Measurements from ENCODE around the gene SLC2A11.
"Not testable (repeated sequence)": the region's sequence is repeated elsewhere in the genome, so short reads cannot be mapped to it uniquely, and the experiment has no call there.

SLC2A11 gene

DNA sequence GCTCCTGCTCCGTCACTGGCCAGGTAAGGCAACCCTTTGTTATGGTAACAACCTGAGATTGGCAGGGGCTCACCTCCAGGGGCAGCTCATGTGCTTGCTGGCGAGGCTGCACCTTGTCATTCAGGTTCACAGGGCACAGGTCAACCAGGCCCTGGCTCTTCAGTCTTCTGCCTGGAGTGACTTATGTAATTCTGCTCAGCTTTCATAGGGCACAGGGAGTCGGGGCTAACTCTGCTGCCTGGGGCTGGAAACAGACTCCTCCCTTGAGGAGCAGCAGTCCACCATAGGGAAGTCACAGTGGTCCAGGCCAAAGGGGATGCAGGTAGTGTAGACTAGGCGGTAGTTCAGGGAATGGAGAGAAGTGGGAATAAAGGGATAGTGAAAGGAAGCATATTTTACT lies 35.0 kb downstream of the SLC2A11 start:
- DNase-seq, result no peak

DNA sequence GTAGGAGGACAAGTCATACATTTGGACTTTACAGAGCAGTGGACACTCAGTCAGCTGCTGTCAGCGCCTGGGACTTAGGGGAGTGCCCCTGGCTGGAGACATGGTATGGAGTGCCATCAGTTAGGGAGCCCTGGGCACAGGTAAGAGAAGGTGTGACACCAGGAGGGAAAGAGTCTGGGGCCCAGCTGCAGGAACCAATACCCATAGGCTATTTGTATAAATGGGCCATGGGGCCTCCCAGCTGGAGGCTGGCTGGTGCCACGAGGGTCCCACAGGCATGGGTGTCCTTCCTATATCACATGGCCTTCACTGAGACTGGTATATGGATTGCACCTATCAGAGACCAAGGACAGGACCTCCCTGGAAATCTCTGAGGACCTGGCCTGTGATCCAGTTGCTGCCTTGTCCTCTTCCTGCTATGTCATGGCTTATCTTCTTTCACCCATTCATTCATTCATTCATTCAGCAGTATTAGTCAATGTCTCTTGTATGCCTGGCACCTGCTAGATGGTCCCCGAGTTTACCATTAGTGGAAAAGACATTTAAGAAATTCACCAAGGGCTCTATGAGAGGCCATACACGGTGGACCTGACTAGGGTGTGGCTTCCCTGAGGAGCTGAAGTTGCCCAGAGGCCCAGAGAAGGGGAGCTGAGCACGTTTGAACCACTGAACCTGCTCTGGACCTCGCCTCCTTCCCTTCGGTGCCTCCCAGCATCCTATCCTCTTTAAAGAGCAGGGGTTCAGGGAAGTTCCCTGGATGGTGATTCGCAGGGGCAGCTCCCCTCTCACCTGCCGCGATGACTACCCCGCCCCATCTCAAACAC lies 35.7 kb downstream of the SLC2A11 start:
- no peak for DNase-seq

DNA sequence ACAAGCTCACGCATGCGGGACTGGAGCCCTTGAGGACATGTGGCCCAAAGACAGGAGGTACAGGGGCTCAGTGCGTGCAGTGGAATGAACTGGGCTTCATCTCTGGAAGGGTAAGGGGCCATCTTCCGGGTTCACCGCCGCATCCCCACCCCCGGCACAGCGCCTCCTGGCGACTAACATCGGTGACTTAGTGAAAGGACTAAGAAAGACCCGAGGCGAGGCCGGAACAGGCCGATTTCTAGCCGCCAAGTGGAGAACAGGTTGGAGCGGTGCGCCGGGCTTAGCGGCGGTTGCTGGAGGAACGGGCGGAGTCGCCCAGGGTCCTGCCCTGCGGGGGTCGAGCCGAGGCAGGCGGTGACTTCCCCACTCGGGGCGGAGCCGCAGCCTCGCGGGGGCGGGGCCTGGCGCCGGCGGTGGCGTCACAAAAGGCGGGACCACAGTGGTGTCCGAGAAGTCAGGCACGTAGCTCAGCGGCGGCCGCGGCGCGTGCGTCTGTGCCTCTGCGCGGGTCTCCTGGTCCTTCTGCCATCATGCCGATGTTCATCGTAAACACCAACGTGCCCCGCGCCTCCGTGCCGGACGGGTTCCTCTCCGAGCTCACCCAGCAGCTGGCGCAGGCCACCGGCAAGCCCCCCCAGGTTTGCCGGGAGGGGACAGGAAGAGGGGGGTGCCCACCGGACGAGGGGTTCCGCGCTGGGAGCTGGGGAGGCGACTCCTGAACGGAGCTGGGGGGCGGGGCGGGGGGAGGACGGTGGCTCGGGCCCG lies 36.5 kb downstream of the SLC2A11 start, which contains the start of gene MIF:
MIF (plus strand) TSS at position 439 of the 765 bp plus-strand sequence; CDS start at position 531, 92 bp downstream.
- DNase-seq, result peak; percentile 100

DNA sequence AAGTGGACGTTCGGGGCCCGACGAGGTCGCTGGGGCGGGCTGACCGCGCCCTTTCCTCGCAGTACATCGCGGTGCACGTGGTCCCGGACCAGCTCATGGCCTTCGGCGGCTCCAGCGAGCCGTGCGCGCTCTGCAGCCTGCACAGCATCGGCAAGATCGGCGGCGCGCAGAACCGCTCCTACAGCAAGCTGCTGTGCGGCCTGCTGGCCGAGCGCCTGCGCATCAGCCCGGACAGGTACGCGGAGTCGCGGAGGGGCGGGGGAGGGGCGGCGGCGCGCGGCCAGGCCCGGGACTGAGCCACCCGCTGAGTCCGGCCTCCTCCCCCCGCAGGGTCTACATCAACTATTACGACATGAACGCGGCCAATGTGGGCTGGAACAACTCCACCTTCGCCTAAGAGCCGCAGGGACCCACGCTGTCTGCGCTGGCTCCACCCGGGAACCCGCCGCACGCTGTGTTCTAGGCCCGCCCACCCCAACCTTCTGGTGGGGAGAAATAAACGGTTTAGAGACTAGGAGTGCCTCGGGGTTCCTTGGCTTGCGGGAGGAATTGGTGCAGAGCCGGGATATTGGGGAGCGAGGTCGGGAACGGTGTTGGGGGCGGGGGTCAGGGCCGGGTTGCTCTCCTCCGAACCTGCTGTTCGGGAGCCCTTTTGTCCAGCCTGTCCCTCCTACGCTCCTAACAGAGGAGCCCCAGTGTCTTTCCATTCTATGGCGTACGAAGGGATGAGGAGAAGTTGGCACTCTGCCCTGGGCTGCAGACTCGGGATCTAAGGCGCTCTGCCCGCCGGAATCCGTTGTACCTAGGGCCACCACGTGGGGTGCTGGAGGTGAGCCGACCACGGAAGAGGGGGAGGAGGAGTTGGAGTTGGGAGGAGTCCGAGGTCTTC lies 37.3 kb downstream of the SLC2A11 start:
- DNase-seq, result peak; percentile 82 to 86

DNA sequence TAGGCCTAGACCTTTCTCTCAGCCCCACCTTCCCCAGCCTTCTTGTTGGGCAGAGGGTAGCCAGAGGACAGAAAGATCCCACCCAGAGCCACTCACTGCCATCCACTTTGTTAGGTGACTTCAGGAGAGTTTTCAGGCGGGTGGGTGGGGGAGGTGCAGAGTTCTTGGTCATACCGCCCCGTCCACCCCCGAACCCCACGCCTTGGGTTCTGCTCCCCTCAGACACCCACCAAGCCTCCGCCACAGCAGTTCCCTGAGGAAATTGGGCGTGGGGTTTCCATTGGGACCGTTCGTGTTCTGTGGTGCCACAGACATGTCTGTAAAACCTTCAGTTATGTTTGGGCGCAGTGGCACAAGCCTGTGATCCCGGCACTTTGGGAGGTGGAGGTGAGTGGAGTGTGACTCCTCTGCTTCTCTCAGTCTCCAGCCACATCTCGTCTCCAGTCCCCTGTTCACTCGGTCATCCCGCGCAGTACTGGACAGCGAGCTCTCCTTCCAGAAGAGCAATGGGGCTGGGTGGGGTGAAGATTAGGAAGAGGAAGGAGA lies 38.0 kb downstream of the SLC2A11 start:
- no peak for DNase-seq

DNA sequence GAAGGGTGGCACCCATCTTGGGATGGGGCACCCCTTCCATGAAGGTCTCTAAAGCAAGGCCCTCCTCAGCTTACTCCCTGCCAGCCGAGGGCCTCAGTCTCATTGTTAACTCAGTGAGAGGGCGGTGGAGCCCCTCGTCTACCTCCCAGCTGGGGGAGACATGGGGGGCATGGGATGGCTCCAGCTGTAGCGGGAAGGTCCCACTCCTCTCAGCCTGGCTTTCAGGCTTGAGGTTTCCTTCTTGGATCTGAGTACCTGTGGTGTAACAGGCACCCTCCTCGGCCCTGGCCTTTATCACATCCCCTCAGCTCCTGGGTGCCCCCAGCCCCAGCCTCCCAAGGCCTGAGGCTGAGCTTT lies 38.5 kb downstream of the SLC2A11 start:
- DNase-seq, result no peak

DNA sequence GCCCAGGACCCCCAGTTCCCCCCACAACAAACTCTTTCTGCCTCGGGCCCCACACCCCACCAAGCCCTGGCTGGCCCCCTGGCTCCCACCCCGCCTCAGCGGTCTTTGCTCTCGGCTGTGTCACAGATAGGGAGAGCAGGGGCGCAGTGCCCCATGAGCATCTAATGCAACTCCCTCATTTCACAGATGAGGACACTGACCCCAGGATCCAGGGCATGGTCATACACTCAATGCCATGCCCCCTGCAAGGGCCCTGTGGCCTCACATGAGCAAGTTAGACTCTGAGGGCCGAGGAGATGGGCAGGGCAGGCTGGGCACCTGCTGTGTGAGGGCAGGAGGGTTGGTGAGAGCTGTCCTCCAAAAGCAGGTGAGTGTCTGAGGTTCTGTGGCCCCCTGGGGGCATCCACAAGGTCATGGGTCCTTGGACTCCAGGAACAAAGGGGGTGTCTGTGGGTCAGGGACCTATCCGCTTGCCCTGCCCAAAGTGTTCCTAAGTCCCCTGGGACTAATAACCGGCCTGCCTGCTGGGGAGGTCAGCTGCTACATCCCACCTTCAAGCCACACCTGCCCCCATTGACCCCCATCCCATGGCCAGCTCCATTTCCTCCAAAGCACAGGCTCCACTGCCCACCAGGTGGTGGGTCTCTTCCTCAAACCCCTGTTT lies 39.0 kb downstream of the SLC2A11 start:
- peak in 1 of 2 experiments; percentile 21 for DNase-seq

DNA sequence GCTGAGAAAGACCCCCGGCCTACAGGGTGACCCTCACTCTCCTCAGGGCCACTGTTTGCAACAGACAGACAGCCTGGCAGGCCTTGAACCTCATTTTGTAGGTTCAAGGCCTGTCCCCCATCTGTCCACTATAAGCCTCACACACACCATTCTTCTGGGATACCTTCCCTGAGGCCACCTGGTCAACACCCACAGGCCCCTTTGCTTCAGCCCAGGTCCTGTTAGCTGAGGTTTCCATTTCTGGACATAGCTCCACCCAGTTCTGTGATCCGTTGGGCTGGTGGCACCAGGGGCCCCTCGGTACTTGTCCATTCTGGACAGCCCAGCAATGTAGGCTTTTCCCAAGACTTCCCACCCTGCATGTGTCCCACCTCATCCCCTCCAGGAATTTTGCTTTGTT lies 39.6 kb downstream of the SLC2A11 start:
- DNase-seq, result peak in 1 of 2 experiments; percentile 24

DNA sequence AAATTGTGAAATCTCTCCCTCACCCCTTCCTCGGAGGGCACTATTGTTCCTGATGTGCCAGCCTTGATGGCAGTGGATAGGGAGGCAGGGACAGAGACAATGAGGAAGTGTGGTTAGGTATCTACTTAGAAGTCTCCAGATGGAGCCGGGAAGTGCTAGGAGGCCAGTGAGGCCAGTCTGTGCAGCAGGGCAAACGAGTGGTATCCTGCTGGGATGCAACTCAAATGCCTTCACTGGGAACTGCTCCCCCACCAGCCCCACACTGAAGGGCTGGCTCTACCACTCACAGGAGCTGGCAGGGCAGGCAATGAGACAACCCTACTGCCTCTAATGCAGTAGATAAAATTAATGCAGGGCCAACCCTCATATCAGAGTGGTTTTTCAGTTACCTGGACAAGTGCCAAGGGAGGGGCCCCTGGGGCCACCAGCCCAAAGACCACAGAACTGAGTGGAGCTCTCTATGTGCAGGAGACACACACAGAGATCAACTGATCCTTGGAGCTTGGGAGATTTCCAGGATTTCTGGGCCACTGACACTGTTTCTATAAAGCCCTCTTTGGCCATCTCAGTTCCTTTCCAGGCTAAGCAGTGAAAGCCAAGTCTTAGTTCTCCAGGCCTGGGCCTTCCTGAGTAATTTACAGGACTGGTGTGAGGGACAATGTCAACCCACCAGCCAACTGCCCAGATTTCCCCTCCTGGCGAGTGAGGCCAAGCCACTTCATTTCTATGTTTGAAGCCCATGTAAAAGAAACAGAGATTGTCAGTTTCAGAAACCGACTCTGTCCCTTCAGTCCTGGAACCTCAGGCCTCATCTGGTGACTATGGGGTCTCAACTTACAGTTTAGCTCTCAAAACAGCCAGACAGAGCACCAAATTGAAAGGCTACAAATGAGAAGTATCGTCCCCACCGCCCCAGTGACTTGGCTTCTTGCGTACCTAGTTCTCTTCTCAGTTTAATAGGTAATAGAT lies 40.6 kb downstream of the SLC2A11 start:
- DNase-seq, result peak; percentile 26 to 27

DNA sequence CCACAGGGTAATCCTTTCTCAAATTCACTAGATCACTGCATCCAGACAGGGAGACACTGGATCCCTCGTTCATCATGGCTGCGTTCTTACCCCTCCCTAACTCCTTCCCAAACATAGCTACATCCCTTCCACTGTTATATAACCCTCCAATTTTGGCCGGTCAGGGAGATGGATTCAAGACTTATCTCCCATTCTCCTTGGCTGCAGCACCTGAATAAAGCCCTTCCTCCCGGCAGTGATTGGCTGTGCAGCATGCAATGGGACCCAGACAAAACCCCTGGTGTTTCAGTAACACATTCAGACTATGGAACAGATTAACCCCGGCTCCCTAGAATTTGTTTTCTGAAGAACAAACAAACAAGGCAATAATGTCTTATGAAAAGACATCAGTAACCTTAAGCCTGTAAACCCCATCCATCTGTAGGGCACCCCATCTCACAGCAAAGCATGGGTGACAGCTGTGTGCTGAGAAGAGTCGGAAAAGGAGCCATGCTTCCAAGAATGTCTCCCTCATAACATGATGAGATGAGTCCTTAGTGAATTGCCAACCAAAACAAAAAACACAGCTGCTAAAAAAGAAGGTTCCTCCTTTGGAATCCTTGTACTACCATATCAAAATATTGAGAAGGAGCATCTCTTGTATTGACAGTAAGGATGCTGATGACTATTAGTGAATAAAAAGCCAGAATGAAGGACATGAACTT lies 41.5 kb downstream of the SLC2A11 start:
- no peak for DNase-seq

DNA sequence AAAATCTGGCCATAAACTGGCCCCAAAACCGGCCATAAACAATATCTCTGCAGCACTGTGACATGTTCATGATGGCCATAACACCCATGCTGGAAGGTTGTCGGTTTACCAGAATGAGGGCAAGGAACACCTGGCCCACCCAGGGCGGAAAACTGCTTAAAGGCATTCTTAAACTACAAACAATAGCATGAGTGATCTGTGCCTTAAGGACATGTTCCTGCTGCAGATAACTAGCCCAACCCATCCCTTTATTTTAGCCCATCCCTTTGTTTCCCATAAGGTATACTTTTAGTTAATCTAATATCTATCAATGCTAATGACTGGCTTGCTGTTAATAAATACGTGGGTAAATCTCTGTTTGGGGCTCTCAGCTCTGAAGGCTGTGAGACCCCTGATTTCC lies 42.6 kb downstream of the SLC2A11 start:
- not testable (repeated sequence) for DNase-seq

DNA sequence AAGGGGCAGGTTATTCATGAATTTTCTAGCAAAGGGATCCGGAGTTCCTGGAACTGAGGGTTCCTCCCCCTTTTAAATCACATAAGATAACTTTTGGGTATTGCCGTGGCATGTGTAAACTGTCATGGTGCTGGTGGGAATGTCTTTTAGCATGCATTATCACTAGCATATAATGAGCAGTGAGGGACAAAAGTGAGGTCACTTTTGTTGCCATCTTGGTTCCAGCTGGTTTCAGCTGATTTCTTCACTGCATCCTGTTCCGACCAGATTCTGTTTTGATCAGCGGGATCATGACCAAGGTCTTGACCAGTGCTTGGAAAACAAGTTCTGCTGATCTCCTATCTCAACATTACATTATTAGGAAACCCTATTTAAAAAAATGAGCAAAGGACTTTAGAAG lies 43.9 kb downstream of the SLC2A11 start:
- DNase-seq, result no peak

DNA sequence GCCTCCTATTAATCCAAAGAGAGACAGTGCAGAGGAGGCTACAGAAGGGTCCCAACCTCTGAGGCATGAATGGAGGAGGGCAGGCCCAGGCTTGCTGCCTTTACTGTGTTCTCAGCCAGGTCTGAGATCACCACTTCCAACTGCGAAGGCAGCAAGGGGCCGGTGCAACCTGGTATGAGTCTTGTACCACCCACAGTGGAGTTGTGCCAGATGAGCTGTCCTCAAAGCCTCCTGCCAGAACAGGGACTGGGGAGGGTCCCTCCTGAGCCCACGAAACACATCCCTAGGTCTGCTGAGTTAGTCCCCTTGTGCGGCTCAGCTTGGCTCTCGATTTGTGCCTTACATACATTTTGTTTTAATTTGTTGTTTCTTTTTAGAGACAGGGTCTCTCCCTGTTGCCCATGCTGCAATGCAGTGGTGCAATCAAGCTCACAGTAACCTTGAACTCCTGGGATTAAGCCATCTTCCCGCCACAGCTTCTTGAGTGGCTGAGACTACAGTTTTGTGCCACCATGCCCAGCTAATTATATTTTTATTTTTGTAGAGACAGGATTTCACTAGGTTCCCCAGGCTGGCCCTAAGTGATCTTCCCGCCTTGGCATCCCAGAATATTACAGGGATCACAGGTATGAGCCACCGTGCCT lies 45.8 kb downstream of the SLC2A11 start:
- no peak for DNase-seq

DNA sequence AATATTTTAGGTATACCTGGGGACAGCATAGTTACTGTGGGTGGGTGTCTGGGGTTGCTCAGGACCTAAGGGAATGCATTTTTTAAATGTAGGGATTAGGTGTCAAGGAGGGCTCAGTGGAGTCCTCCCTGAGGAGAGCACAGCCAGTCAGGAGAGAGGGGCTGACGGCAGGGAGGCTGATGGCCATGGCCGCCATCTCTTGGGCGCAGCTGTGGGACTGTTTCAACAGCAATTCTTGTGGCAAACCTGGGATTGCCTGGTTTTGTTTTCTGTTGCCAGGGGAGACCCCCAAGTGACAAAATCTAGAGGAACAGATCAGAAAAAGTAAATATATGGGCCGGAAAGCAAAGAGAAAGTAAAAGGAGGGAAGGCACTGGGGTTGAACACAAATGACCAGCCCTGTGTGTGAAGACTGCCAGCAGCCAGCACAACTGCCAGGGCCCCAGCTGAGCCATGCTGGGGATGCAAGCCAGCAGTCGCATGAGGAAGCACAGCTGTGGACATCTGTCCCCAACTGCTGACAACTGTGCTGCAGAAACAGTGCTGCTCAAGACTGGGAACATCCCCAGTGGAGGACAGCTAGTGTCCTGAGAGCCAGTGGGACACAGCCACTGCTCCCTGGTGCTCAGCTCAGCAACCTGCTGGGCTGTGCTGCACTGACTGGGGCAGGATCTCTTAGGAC lies 47.0 kb downstream of the SLC2A11 start:
- DNase-seq, result no peak

DNA sequence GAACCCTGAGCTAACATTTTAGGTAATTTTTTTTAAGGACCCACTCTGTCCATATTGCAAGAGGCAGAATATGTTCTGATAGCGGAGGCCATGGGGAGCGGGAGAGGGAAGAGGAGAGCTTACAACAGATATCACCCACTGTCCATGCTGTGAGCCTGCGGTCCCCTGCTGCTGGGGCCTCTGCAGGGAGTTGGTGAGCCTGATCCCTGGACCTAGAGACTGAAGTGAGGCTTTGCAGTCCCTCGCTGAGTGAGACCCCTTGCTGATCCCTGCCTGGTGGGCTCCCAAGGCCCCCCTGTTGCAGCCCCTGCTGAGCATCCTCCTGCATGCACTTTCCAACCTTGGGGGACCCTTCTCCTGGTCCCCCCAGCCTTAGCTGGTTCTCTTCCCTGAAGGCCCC lies 49.0 kb downstream of the SLC2A11 start:
- no peak for DNase-seq

DNA sequence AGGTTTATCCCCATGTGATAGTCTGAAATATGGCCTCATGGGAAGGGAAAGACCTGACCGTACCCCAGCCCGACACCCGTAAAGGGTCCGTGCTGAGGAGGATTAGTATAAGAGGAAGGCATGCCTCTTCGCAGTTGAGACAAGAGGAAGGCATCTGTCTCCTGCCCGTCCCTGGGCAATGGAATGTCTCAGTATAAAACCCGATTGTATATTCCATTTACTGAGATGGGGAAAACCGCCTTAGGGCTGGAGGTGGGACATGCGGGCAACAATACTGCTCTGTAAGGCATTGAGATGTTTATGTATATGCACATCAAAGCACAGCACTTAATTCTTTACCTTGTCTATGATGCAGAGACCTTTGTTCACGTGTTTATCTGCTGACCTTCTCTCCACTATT lies 49.7 kb downstream of the SLC2A11 start:
- not testable (repeated sequence) for DNase-seq

DNA sequence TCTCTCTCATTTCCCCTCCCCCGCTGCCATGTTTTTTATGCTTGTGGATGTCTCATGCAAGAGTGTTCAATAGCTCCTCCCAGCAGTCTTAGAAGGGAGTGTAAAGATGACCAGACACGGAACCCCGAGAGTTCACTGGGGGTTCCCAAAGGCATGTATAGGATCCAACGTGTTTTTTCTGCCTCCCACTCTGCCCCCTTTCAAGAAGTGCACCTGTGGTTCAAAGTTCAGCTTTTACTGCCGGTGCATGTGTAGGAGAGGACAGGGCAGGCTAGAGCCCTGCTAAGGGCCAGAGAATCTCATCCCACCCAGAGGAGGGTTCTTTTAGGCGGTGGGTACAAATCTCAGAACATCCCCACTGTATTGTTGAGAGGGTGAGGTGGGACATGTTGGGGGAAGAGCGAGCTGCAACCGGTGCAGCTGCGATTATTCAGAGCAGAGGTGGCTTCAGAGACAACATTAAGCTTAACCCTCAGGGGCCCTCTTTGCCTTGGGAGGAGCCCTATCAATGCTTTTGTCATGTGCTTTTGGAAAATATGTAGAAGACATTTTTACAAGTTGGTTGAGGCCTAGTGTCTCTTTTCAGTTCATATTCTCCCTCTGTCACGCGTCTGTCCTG lies 51.0 kb downstream of the SLC2A11 start:
- no peak for DNase-seq

DNA sequence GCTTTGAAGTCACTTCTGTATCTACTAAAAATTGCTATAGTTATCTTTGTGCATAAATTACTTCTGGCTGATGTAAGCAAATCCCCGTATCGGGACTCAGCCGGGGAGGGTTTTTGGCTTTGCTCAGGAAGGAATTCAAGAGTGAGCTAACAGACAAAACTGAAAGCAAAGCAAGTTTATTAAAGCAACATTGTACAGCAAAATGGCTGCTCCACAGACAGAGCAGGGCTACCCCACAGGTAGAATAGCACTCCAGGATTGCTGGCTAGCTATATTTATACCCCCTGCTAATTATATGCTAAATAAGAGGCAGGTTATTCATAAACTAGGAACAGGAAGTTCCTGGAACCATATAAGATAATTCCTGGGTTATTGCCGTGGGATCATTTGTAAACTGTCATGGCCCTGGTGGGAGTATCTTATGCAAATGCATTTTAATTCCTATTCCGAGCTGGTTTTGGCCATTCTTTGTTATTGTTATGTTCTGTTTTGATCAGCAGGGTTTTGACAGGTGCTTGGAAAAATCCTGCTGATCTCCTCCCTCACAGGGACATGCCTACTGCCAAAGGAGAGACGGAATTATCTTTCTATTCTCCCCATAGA lies 51.7 kb downstream of the SLC2A11 start:
- no peak for DNase-seq

Data from activated T-cell treated with anti-CD3 and anti-CD28 coated beads, Interleukin-2, amount 50 U/mL, for 48 hours (primary cell).